NT2/D1 (cell line): ENCODE results near the gene EIF2S1.

Experiments
- YY1 ChIP-seq: IDR thresholded peaks from 2 replicates; pipeline ENCODE4 v1.6.1; 2011; ENCODE audit not compliant: insufficient read length, insufficient read depth
- ZNF274 ChIP-seq: IDR thresholded peaks from 2 replicates; pipeline ENCODE4 v1.6.1; 2011; ENCODE audit warnings: mild to moderate bottlenecking, low read depth, low read length

DNA sequence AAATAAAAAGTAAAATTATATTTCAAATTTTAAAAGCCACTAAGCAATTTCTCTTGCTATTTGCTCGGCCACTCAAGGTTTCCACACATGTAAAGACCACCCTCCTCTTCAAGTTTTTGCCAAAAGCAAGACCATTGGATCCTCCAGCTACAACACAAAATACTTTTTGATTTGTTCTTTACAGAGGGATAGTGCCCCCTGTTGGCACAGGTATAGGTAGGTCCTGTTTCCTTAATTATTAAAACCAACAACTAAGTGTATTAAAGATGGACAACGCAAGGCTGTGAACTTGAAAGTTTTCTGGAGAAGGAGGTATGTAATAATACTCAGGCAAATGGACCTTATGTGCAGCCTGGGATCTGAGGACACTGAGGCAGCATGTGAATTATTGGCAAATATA lies 24.3 kb upstream of the EIF2S1 start:
- no peak for TF ChIP-seq ZNF274
- TF ChIP-seq YY1, result no peak
